Nucleus accumbens (tissue), 56 donors: Measurements from ENCODE around the gene SOX1.

ENCODE experiments used
- DNase-seq, 56 donors: peaks; one replicate each; lab custom pipeline; 2025; lab: John Stamatoyannopoulos, UW

SOX1 gene

DNA sequence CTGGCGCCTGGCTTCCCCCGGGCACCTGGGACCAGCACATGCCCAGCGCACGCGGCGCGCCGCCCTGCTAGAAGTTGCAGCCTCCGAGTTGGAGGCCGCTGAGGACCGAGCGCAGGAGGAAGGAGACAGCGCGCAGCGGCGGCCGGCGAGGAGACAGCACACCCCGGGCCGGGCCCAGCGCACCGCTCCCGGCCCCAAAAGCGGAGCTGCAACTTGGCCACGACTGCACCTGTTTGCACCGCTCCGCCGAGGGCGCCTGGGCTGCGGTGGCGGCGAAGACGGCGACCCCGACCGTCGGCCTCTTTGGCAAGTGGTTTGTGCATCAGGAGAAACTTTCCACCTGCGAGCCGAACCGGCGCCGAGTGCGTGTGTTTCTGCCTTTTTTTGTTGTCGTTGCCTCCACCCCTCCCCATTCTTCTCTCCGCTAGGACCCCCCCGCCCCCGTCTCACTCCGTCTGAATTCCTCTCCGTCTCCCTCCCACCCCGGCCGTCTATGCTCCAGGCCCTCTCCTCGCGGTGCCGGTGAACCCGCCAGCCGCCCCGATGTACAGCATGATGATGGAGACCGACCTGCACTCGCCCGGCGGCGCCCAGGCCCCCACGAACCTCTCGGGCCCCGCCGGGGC is at the start of gene SOX1:
SOX1 (plus strand) TSS at position 34 of the 626 bp plus-strand sequence; CDS start at position 544, 510 bp downstream.
- DNase-seq = peak in 2 of 56 donors; percentile 59 to 66

DNA sequence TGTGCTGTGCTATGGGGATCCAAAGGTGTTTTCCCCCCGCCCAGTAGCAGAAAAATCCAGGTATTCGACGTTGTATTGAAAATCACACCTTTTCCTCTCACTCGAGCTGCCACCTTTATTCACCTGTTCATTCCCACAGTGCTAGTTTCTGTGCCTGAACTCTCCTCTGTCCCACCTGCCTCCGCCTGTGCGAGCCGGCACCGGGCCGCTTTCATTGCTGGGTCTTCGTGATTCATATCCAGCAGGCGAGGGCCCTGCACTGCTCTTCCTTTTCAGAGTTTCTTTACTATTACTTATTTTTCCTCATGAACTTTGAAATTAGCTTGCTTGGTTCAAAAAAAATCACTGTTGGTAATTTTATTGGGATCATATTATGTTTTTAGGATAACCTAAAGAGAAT is 42.4 kb upstream of the SOX1 start:
- no peak for DNase-seq

DNA sequence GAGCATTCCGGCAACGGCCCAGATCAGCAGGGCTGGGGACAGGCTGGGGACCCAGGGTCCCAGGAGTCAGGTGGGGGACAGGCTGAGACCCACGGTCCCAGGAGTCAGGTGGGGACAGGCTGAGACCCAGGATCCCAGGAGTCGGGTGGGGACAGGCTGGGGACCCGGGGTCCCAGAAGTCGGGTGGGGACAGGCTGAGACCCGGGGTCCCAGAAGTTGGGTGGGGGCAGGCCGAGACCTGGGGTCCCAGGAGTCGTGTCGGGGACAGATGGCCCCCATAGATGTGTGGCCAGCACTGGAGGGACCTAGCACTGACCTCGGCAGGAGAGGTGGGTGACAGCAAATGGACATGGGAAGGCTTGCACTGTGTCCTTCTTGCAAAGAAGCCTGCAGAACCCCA is 39.7 kb upstream of the SOX1 start:
- no peak for DNase-seq

DNA sequence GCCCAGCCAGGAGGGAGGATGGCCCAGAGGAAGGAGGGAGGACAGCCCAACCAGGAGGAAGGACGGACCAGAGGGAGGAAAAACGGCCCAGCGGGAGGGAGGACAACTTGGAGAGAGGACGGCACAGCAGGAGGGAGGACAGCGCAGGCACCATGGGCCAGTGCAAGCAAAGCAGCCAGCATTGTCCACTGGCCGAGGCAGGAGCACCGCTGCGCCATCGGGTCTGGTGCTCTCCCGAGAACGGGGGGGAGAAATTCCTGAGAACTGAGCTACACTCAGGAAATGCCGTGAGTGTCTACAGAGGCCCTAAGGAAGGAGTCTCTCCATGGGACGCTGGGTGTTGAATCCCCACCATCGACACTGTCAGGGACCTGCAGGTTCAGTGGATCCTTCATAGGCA is 38.5 kb upstream of the SOX1 start:
- no peak for DNase-seq

- no peak for DNase-seq
Measured at GRCh38 chr13:112029143-112029542, 37.8 kb upstream of the SOX1 start.

DNA sequence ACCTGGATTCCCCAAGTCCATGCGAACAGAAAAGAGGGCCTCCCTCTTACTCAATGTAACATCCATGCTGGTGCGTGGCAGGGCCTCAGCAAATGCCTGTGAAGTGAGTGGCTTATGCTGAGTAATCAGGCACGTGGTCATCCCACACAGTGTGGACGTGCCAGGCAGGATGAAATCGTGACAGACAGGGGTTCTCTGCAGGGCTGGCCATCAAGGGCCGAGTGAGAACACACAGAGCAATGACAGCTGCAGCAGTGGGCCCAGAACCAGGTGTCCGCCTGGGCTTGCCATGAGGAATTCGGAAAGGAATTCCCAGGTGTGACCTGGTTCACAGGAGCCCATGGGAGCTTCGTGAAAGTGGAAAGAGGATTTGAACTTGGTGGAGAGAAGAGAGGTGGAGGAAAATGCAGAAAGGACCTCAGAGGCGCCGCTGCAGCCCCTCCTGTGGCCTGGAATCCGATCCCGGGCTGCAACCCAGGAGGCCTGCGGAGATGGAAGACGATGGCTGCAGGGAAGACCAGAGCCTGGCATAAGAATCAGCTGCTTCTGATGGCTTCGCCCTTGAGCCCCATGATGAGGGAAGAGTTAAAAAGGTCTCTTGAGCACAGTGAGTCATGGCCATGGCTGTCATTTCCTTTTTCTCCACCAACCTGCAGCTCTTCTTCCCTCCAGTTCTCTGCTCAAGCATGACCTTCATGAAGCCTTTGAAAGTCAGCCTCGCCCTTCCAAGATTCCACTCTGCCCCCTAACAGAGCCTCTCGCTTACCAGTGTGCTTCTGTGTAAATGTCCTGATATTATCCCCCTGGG is 34.6 kb upstream of the SOX1 start:
- DNase-seq = no peak

GRCh38 chr13:112034231-112034630 is 32.7 kb upstream of the SOX1 start:
- no peak for DNase-seq

- DNase-seq = no peak
Measured at GRCh38 chr13:112034846-112035245, 32.1 kb upstream of the SOX1 start.

- DNase-seq = no peak
Measured at GRCh38 chr13:112042496-112042895, 24.5 kb upstream of the SOX1 start.

DNA sequence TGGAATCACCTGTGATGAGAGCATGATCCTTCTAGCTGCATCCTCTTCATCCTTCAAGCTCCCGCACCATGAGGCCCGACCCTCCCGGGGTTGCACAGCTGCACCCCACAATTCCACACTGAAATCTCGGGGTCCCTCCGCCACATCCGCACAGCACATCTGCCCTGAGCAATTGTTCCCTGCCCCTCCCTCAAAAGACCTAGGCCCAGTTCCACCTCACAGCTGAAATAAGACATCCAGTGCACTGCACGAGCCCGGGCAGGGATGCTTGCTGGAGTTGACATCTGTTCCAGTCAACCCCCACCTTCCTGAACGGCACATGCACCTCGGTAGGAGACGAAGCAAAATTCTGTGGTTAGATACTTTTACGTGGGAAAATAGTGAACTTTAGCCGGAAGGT is 14.7 kb upstream of the SOX1 start:
- DNase-seq = no peak

GRCh38 chr13:112053167-112053743 is 13.7 kb upstream of the SOX1 start:
- no peak for DNase-seq

DNA sequence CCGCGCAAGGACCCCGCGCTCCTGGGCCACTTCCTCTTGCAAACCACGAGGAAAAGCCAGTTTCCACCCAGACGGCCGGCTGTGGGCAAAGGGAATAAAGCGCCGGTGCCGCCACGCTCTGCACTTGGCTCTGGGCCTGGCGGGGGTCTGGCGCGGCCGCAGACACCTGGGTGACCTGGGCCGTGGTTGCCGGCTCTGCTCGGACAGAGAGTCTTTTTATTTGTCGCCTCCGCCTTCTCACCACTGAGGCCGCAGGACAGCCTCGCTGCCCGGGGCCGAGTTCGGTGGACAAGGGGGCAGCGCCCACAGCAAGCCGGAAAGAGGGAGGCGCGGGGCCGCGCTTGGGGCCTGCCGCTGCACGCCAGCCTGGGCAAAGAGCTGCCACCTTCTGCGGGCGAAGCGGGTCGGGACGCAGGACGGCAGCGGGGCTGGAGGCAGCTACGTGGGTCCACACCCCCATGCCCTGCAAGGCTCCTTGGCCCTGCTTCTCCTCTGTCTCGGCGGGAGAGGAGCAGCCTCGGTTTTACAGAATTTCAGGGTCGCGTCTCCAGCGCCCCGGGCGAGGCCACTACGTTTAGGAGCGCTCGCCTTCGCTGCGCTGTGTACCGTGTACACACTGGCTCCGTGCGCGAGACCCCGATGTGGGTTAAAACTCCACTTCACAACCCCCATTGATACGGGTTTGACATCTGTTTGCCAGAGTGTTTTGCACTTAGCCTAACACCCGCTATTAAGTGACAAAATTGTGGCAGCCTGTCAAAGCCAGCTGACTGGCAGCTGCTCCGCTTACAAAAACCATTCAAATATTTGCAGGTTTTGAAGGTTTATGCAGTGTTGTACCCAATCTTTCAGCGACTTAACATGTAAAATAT is 13.0 kb upstream of the SOX1 start:
- no peak for DNase-seq

DNA sequence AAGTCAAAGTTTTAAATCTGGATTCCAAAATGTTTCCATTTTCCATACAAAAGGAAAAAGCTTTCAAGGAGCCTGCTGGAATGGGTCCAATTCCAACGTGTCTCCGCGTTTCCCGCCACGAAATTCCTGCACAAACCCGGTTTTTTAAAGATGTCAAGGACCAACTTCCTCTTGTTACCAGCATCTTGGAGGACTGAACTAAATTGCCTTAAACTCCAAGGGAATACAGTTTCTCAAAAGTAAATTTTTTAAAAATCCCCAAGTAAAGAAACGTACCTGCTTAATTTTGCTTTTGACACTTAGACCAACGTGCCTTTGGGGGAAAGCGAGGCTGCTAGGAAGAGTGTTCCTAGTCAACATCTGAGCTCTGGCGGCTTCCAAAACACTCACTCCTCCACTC is 12.3 kb upstream of the SOX1 start:
- no peak for DNase-seq

- DNase-seq = no peak
Measured at GRCh38 chr13:112055036-112055914, 11.7 kb upstream of the SOX1 start.

DNA sequence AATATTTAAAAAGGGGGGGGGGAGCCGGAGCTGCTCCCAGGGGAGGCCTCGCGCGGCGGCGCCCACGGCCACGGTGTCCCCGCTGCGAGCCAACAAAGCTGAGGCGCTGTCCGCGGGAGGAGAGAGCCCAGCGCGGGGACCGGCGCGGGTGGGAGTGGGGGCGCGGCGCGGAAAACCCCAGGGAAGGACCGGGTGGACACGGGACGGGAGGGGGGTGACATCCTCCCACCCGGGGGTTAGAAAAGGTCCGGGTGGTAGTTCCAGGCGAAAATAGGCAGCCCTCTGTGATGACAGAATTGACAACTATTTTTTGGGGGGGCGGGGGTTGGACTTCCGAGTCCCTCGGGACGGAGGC is 11.1 kb upstream of the SOX1 start:
- DNase-seq = no peak

DNA sequence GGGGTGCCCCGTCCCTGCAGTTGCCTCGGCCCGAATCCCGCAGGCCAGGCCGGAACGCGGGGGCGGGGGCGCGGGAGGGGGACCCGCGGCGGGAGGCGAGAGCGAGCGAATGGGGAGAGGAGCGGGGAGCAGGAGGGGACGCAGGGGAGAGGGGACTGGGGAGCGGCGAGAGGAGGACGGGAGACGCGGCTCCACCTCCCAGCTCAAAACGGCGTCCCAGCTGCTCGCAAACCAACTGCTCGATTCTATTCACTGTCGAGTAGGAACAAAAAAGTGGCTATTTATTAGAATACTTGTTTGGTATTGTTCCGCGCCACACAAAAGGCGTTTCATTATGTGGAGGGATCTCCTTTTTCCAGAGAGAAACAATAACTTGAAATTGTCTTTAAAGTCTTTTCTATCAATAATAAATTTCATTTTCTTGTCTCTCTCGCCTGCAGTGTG is 10.6 kb upstream of the SOX1 start:
- DNase-seq = peak in 1 of 56 donors; percentile 38

GRCh38 chr13:112056739-112057438 is 10.1 kb upstream of the SOX1 start:
- no peak for DNase-seq

GRCh38 chr13:112057439-112057735 is 9.6 kb upstream of the SOX1 start:
- DNase-seq = no peak

DNA sequence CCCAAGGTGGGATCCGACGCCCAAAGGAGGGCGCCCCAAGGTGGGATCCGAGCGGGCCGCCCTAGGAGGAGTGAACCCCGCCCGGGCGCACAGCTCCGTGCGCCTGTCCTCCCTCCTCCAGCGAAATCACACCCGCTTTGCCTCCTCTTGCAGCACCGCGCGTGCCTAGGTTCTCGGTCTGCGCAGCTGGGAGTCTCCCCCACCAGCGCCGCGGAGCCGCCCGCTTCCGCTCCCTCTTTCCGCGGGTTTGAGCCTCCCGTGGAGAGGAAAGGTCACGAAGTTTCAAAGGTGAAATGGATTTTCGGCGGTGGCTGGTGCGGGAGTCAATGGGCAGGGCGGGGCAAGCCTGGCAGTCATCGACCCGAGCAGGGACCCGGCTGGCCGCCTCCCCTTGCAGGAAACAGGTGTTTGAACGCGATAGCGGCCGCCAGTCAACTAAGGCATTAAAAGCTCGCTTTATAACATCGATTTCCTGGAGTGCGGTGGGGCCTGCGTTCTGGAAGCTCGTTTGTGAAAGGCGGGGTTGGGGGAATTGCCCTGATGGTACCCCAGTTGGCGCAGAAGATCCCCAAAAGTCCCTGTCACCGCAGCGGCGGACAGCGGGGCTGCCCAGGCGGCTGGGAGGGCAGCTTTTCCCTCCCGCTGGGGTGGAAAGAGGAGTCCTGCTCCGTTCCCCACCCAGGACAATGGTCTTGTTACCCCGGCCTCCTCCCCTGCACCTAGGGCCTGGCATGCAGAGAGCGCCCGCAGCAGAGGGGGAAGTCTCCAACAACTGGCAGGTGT is 9.0 kb upstream of the SOX1 start:
- DNase-seq = peak in 2 of 56 donors; percentile 40 to 45
